GM12878 (cell line): Measurements from ENCODE around the gene PTPRJ. TPM values are rescaled to one million over a fixed set of nuclear protein-coding genes. Genes with fewer than 3 reads are reported as not detected.

Experiments used
- ATAC-seq: fragments of 200-7000 bp; cut with Tn5 transposase; 3 replicates; pipeline ENCODE4 v1.9.1; 2020; ENCODE audit warnings: mild to moderate bottlenecking, moderate library complexity
- BruUV-seq: library from RNA; stranded (reverse); fragments of 400-500 nt; replicated peaks from 2 replicates; lab custom pipeline; 2021; lab: Mats Ljungman, UMichigan
- CTCF ChIA-PET: fragments of 300-600 bp; sonication (Branson Sonifier 250); formaldehyde crosslinking; extraction: SDS; loops from one replicate; lab custom pipeline; 2021; ENCODE audit warnings: inconsistent platforms; lab: Yijun Ruan, JAX
- POLR2A ChIA-PET: fragments of 350-600 bp; formaldehyde crosslinking; extraction: SDS; loops from one replicate; lab custom pipeline; 2021; ENCODE audit warnings: inconsistent platforms; lab: Charles Lee
- RAD21 ChIA-PET: fragments of 300-600 bp; sonication (Branson Sonifier 250); formaldehyde crosslinking; loops from one replicate; lab custom pipeline; 2023; ENCODE audit warnings: antibody characterized with exemption; ENCODE audit not compliant: unreplicated experiment; lab: Charles Lee
- SMC1A ChIA-PET: fragments of 300-600 bp; sonication (Branson Sonifier 250); formaldehyde crosslinking; loops from one replicate; lab custom pipeline; 2023; ENCODE audit not compliant: unreplicated experiment, uncharacterized antibody; lab: Charles Lee
- DNase-seq: peaks from one replicate; pipeline ENCODE4 v3.0.0-alpha.2; 2011; ENCODE audit warnings: low read depth, low spot score
- FAIRE-seq: peaks from 3 replicates; lab custom pipeline; 2011; peaks lifted over from hg19 to GRCh38; lab: Jason Lieb, UNC
- H2AFZ ChIP-seq: 2 replicates; pipeline ENCODE4 v1.6.0; 2011; ENCODE audit warnings: low read depth, low read length, control low read depth; ENCODE audit not compliant: control insufficient read depth
- H3K27ac ChIP-seq: 2 replicates; pipeline ENCODE4 v1.5.1; 2011; ENCODE audit warnings: control low read depth; ENCODE audit not compliant: control insufficient read depth, insufficient read depth
- H3K27me3 ChIP-seq, 2 experiments: replicated peaks in 1 of 2; 2 replicates each; pipeline versions ENCODE4 v1.6.0 to v1.6.1; 2011; ENCODE audit warnings: low read length in 1 of 2; ENCODE audit not compliant: control insufficient read depth in 2 of 2, insufficient read depth in 2 of 2
- H3K36me3 ChIP-seq, 2 experiments: 2 replicates each; pipeline ENCODE4 v1.5.1; 2011; ENCODE audit warnings: low read length in 1 of 2; ENCODE audit not compliant: control insufficient read depth in 2 of 2, insufficient read depth in 2 of 2
- H3K4me1 ChIP-seq: 2 replicates; pipeline ENCODE4 v1.6.1; 2011; ENCODE audit warnings: mild to moderate bottlenecking, low read length, moderate library complexity, mixed read lengths; ENCODE audit not compliant: control insufficient read depth, insufficient read depth
- H3K4me2 ChIP-seq: 2 replicates; pipeline ENCODE4 v1.6.0; 2011; ENCODE audit warnings: control low read depth; ENCODE audit not compliant: control insufficient read depth, insufficient read depth
- H3K4me3 ChIP-seq: fragments of 200-600 bp; sonication (generic); 2 replicates; pipeline ENCODE4 v1.5.1; 2016
- H3K79me2 ChIP-seq: 2 replicates; pipeline ENCODE4 v1.6.0; 2011; ENCODE audit warnings: low read length; ENCODE audit not compliant: control insufficient read depth, insufficient read depth
- H3K9ac ChIP-seq: 2 replicates; pipeline ENCODE4 v1.8.0; 2011; ENCODE audit warnings: low read length, control low read depth, mixed read lengths; ENCODE audit not compliant: control insufficient read depth, insufficient read depth
- H3K9me3 ChIP-seq: replicated peaks from 3 replicates; pipeline ENCODE4 v1.5.1; 2011; ENCODE audit warnings: mild to moderate bottlenecking, low read length; ENCODE audit not compliant: control insufficient read depth, insufficient read depth
- H4K20me1 ChIP-seq: 2 replicates; pipeline ENCODE4 v1.6.0; 2011; ENCODE audit not compliant: control insufficient read depth, insufficient read depth
- CBX3 ChIP-seq: fragments of 200-600 bp; sonication (generic); IDR thresholded peaks from 2 replicates; pipeline ENCODE4 v1.6.1; 2016; ENCODE audit warnings: low read depth, borderline replicate concordance
- CEBPB ChIP-seq, 2 experiments: fragments of 150-350 bp in 1 of 2; IDR thresholded peaks; 2 replicates each; pipeline ENCODE4 v1.6.1; 2012 to 2014; ENCODE audit warnings: low read depth in 2 of 2, low read length in 2 of 2, borderline replicate concordance in 1 of 2, inconsistent platforms in 1 of 2
- CHD1 ChIP-seq: IDR thresholded peaks from 2 replicates; pipeline ENCODE4 v1.6.1; 2012; ENCODE audit warnings: low read depth, low read length, improper control_type of control experiment
- CREM ChIP-seq: IDR thresholded peaks from 2 replicates; pipeline ENCODE4 v1.6.1; 2014; ENCODE audit warnings: antibody characterized with exemption, low read depth
- EP300 ChIP-seq, 2 experiments: fragments of 150-350 bp in 1 of 2; IDR thresholded peaks; 2 replicates each; pipeline ENCODE4 v1.6.1; 2011 to 2012; ENCODE audit warnings: low read depth in 2 of 2, low read length in 2 of 2, borderline replicate concordance in 1 of 2, improper control_type of control experiment in 1 of 2, inconsistent platforms in 1 of 2; ENCODE audit not compliant: control insufficient read depth in 1 of 2
- ETV6 ChIP-seq, 2 experiments: fragments of 450-650 bp in 1 of 2; IDR thresholded peaks in 1 of 2; conservative IDR thresholded peaks in 1 of 2; 2 replicates each; pipeline ENCODE4 v1.6.1; 2014; ENCODE audit warnings: antibody characterized with exemption in 1 of 2, borderline replicate concordance in 1 of 2, low read depth in 1 of 2, mild to moderate bottlenecking in 1 of 2, moderate library complexity in 1 of 2
- GATAD2B ChIP-seq: fragments of 450-650 bp; conservative IDR thresholded peaks from 2 replicates; pipeline ENCODE4 v1.6.1; 2017; ENCODE audit warnings: low read depth, mild to moderate bottlenecking, moderate library complexity
- HDGF ChIP-seq: fragments of 450-650 bp; IDR thresholded peaks from 2 replicates; pipeline ENCODE4 v1.6.1; 2016; ENCODE audit warnings: antibody characterized with exemption
- NFIC ChIP-seq: IDR thresholded peaks from 2 replicates; pipeline ENCODE4 v1.6.1; 2012; ENCODE audit warnings: low read depth, mild to moderate bottlenecking, inconsistent platforms, low read length, moderate library complexity
- ZNF207 ChIP-seq: fragments of 450-650 bp; IDR thresholded peaks from 2 replicates; pipeline ENCODE4 v1.6.1; 2014; ENCODE audit warnings: antibody characterized with exemption, mild to moderate bottlenecking, borderline replicate concordance
- ZNF622 ChIP-seq: fragments of 450-650 bp; IDR thresholded peaks from 2 replicates; pipeline ENCODE4 v1.6.1; 2017; ENCODE audit warnings: mild to moderate bottlenecking, inconsistent platforms
- WGBS: methylation state at CpG from one replicate; pipeline ENCODE4 v1.1.6; 2016; ENCODE audit warnings: low lambda C conversion rate; ENCODE audit not compliant: insufficient replicate concordance, insufficient coverage; ENCODE audit errors: missing lambda C conversion rate; 5-methylcytosine and 5-hydroxymethylcytosine counted together
- in situ Hi-C: fragments of 300-500 bp; cut with MboI; formaldehyde crosslinking; loops from 9 replicates; pipeline ENCODE4 v1.14.3; 2018; ENCODE audit warnings: mixed read lengths
- intact Hi-C: fragments of 100-400 bp; cut with micrococcal nuclease; formaldehyde crosslinking; loops from one replicate; pipeline ENCODE4 v1.14.2; 2022; ENCODE audit not compliant: unreplicated experiment
- polyA plus RNA-seq, 11 experiments: library from polyadenylated mRNA; depleted of rRNA in 4 of 11; unstranded in 6 of 11; stranded (reverse) in 5 of 11; fragments of >200 nt; fragmentation: Nextera tagmentation in 4 of 11; fragmentation: Illumina TruSeq in 1 of 11; extraction: Ambion mirVana in 4 of 11; extraction: Trizol in 1 of 11; gene quantifications; 1 replicate in 1 of 11; 2 replicates in 10 of 11; pipeline versions ENCODE4 v1.2.1 to v1.2.3, GENCODE V29; 2011 to 2016; ENCODE audit warnings: inconsistent platforms in 2 of 11, missing spikeins in 2 of 11, low read depth in 1 of 11
- total RNA-seq, 4 experiments: library from RNA; depleted of rRNA in 3 of 4; stranded (reverse); fragments of >200 nt in 3 of 4; fragmentation: Illumina TruSeq in 1 of 4; extraction: Trizol in 1 of 4; gene quantifications; 2 replicates each; pipeline versions ENCODE4 v1.2.1 to v1.2.3, GENCODE V29; 2013 to 2021
- TF ChIP-seq, protein P1 (sequence below): fragments of 450-650 bp; IDR thresholded peaks from 2 replicates; pipeline ENCODE4 v1.6.1; 2017; ENCODE audit warnings: mild to moderate bottlenecking
- TF ChIP-seq, protein P2 (sequence below): IDR thresholded peaks from 2 replicates; pipeline ENCODE4 v1.6.1; 2011; ENCODE audit warnings: borderline replicate concordance, low read depth, mild to moderate bottlenecking, moderate library complexity, low read length; ENCODE audit not compliant: insufficient read depth, poor library complexity, severe bottlenecking
- TF ChIP-seq, protein P3 (sequence below): IDR thresholded peaks from 2 replicates; pipeline ENCODE4 v1.6.1; 2011; ENCODE audit warnings: low read depth, low read length, improper control_type of control experiment, borderline replicate concordance
- TF ChIP-seq, protein P4 (sequence below): fragments of 450-650 bp; formaldehyde crosslinking; IDR thresholded peaks from 2 replicates; pipeline ENCODE4 v1.5.0; 2022; ENCODE audit warnings: mild to moderate bottlenecking, missing genetic modification characterization

PTPRJ gene
- total and polyA plus RNA-seq, 10 of the 15 experiments (the other 5 are each of a cell fraction or from before 2014, with no cell fraction given) = 0.22 to 22.4 (median 7.4) TPM

DNA sequence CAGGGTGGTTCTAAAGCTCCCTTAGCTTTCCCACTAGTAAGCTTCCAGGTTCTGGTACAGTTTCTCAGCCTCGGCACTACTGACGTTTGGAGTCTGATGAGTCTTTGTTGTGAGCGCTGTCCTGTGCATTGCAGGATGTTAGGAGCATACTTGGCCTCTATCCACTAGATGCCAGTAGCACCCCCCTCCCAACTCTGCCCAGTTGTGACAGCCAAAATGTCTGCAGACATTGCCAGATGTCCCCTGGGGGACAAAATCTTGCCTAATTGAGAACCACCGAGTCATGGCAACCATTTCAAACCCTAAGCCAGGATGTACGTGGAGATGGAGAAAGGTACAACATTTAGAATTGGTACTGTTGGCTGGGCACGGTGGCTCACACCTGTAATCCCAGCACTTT is 68.7 kb downstream of the PTPRJ start:
- Histone ChIP-seq H3K9me3 (no peaks in the 10 kb centered on the region), H3K4me1 (peaks cover 17% of the 10 kb centered on the region), H3K79me2 (peaks cover 10% of the 10 kb centered on the region), H4K20me1 (no peaks in the 10 kb centered on the region), H3K36me3 (0 out of 4 replicates have a peak, but pooled peaks cover 0 to 3% of the 10 kb centered on the region in 2 experiments), H3K9ac (no peak overlapping the region), H3K4me3 (no peak overlapping the region)
- CTCF ChIA-PET = interaction anchor here (0.6 kb wide), 1 partner anchor 115 kb away, joined by 3 read pairs; no protein-coding TSS in a partner anchor
- POLR2A ChIA-PET = interaction anchor here (0.7 kb wide), 1 partner anchor 9 kb away, joined by 3 read pairs; no protein-coding TSS in a partner anchor
- FAIRE-seq = no peak
- BruUV-seq = no TSS peak
- TF ChIP-seq, protein P1, sequence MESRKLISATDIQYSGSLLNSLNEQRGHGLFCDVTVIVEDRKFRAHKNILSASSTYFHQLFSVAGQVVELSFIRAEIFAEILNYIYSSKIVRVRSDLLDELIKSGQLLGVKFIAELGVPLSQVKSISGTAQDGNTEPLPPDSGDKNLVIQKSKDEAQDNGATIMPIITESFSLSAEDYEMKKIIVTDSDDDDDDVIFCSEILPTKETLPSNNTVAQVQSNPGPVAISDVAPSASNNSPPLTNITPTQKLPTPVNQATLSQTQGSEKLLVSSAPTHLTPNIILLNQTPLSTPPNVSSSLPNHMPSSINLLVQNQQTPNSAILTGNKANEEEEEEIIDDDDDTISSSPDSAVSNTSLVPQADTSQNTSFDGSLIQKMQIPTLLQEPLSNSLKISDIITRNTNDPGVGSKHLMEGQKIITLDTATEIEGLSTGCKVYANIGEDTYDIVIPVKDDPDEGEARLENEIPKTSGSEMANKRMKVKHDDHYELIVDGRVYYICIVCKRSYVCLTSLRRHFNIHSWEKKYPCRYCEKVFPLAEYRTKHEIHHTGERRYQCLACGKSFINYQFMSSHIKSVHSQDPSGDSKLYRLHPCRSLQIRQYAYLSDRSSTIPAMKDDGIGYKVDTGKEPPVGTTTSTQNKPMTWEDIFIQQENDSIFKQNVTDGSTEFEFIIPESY = no peak
- TF ChIP-seq CBX3 = no peak
- TF ChIP-seq CHD1 = no peak
- no peak for TF ChIP-seq ETV6 (conservative IDR thresholded peaks at IDR 0.05 in 1 of 2, IDR thresholded peaks at IDR 0.05 in 1 of 2; ENCODE audit: borderline replicate concordance in 1 of 2, low read depth in 1 of 2)
- TF ChIP-seq, protein P2, sequence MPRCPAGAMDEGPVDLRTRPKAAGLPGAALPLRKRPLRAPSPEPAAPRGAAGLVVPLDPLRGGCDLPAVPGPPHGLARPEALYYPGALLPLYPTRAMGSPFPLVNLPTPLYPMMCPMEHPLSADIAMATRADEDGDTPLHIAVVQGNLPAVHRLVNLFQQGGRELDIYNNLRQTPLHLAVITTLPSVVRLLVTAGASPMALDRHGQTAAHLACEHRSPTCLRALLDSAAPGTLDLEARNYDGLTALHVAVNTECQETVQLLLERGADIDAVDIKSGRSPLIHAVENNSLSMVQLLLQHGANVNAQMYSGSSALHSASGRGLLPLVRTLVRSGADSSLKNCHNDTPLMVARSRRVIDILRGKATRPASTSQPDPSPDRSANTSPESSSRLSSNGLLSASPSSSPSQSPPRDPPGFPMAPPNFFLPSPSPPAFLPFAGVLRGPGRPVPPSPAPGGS = no peak
- TF ChIP-seq GATAD2B = no peak
- TF ChIP-seq, protein P3, sequence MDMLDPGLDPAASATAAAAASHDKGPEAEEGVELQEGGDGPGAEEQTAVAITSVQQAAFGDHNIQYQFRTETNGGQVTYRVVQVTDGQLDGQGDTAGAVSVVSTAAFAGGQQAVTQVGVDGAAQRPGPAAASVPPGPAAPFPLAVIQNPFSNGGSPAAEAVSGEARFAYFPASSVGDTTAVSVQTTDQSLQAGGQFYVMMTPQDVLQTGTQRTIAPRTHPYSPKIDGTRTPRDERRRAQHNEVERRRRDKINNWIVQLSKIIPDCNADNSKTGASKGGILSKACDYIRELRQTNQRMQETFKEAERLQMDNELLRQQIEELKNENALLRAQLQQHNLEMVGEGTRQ = no peak
- TF ChIP-seq NFIC = no peak
- no peak for TF ChIP-seq CEBPB (IDR thresholded peaks at IDR 0.05; ENCODE audit: borderline replicate concordance in 1 of 2, low read depth in 2 of 2, low read length in 2 of 2)
- no peak for TF ChIP-seq ZNF622
- TF ChIP-seq ZNF207 = no peak
- no peak for TF ChIP-seq EP300 (IDR thresholded peaks at IDR 0.05; ENCODE audit: borderline replicate concordance in 1 of 2, control insufficient read depth in 1 of 2, low read depth in 2 of 2, low read length in 2 of 2)
- TF ChIP-seq, protein P4, sequence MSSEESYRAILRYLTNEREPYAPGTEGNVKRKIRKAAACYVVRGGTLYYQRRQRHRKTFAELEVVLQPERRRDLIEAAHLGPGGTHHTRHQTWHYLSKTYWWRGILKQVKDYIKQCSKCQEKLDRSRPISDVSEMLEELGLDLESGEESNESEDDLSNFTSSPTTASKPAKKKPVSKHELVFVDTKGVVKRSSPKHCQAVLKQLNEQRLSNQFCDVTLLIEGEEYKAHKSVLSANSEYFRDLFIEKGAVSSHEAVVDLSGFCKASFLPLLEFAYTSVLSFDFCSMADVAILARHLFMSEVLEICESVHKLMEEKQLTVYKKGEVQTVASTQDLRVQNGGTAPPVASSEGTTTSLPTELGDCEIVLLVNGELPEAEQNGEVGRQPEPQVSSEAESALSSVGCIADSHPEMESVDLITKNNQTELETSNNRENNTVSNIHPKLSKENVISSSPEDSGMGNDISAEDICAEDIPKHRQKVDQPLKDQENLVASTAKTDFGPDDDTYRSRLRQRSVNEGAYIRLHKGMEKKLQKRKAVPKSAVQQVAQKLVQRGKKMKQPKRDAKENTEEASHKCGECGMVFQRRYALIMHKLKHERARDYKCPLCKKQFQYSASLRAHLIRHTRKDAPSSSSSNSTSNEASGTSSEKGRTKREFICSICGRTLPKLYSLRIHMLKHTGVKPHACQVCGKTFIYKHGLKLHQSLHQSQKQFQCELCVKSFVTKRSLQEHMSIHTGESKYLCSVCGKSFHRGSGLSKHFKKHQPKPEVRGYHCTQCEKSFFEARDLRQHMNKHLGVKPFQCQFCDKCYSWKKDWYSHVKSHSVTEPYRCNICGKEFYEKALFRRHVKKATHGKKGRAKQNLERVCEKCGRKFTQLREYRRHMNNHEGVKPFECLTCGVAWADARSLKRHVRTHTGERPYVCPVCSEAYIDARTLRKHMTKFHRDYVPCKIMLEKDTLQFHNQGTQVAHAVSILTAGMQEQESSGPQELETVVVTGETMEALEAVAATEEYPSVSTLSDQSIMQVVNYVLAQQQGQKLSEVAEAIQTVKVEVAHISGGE = no peak
- no peak for TF ChIP-seq HDGF
- TF ChIP-seq CREM = no peak
- TF ChIP-seq, all 136 proteins: peak for 0
- Histone ChIP-seq H2AFZ (no peak overlapping the region), H3K4me2 (no peak overlapping the region), H3K27ac (no peak overlapping the region), H3K27me3 (no peaks in the 10 kb centered on the region)
- SMC1A ChIA-PET = no interaction called here
- DNase-seq (no peak), ATAC-seq (no peak)
- RAD21 ChIA-PET = no interaction called here
- intact Hi-C loops = no loop called here
- in situ Hi-C loops = loop anchor here (5.0 kb wide), 1 partner anchor 52 kb away; no protein-coding TSS in a partner anchor
- 83% methylated on average over 6 of the region's 6 CpGs for WGBS
